Fibroblast of skin of right quadriceps (primary cell): ENCODE data around the gene FOXF1.

Experiments
- DNase-seq: peaks from one replicate; pipeline ENCODE4 v3.0.0-alpha.2; 2013

FOXF1 gene

GRCh38 chr16:86494039-86494564 lies 16.2 kb upstream of the FOXF1 start:
- no peak for DNase-seq

GRCh38 chr16:86494565-86495356 lies 15.6 kb upstream of the FOXF1 start:
- DNase-seq: no peak

GRCh38 chr16:86495357-86495701 lies 15.0 kb upstream of the FOXF1 start:
- DNase-seq: no peak

GRCh38 chr16:86495756-86496261 lies 14.5 kb upstream of the FOXF1 start:
- DNase-seq: no peak

GRCh38 chr16:86496262-86496928 lies 13.9 kb upstream of the FOXF1 start:
- DNase-seq: no peak

- DNase-seq: no peak
Measured at GRCh38 chr16:86496929-86497461, 13.3 kb upstream of the FOXF1 start.

GRCh38 chr16:86497551-86498021 lies 12.7 kb upstream of the FOXF1 start:
- DNase-seq: no peak

GRCh38 chr16:86498155-86498670 lies 12.1 kb upstream of the FOXF1 start:
- DNase-seq: no peak

- peak; percentile 36 for DNase-seq
Measured at GRCh38 chr16:86498671-86499439, 11.5 kb upstream of the FOXF1 start.

- no peak for DNase-seq
Measured at GRCh38 chr16:86499440-86499786, 10.9 kb upstream of the FOXF1 start.

GRCh38 chr16:86499889-86500707 lies 10.2 kb upstream of the FOXF1 start:
- DNase-seq: no peak

GRCh38 chr16:86500708-86501510 lies 9.4 kb upstream of the FOXF1 start:
- DNase-seq: no peak

GRCh38 chr16:86501989-86502855 lies 8.1 kb upstream of the FOXF1 start:
- DNase-seq: no peak

GRCh38 chr16:86502856-86503748 lies 7.2 kb upstream of the FOXF1 start:
- no peak for DNase-seq

GRCh38 chr16:86503830-86504229 lies 6.5 kb upstream of the FOXF1 start:
- DNase-seq: no peak

GRCh38 chr16:86504315-86505184 lies 5.8 kb upstream of the FOXF1 start:
- DNase-seq: no peak

GRCh38 chr16:86505185-86505898 lies 5.0 kb upstream of the FOXF1 start:
- DNase-seq: no peak
